ENCODE data around the gene EPHA1.

Gene EPHA1

GRCh38 chr7:143352531-143353002 is 56.1 kb downstream of the EPHA1 start:
- in situ Hi-C loops (cut with HindIII; ENCODE audit: low sequenced_read_pairs), result no loop called here

- in situ Hi-C loops (cut with HindIII; ENCODE audit: low sequenced_read_pairs), result no loop called here
Measured at GRCh38 chr7:143351574-143351973, 57.1 kb downstream of the EPHA1 start.

- in situ Hi-C loops (cut with HindIII; ENCODE audit: low sequenced_read_pairs), result no loop called here
Measured at GRCh38 chr7:143351060-143351459, 57.6 kb downstream of the EPHA1 start.

- in situ Hi-C loops (cut with HindIII; ENCODE audit: low sequenced_read_pairs), result no loop called here
Measured at GRCh38 chr7:143347950-143348349, 60.7 kb downstream of the EPHA1 start.

GRCh38 chr7:143346018-143346417 is 62.6 kb downstream of the EPHA1 start:
- in situ Hi-C loops (cut with HindIII; ENCODE audit: low sequenced_read_pairs), result no loop called here

GRCh38 chr7:143345428-143345900 is 63.2 kb downstream of the EPHA1 start:
- in situ Hi-C loops (cut with HindIII; ENCODE audit: low sequenced_read_pairs), result no loop called here

GRCh38 chr7:143343596-143343995 is 65.1 kb downstream of the EPHA1 start:
- in situ Hi-C loops (cut with HindIII; ENCODE audit: low sequenced_read_pairs), result no loop called here

- in situ Hi-C loops (cut with HindIII; ENCODE audit: low sequenced_read_pairs), result no loop called here
Measured at GRCh38 chr7:143341842-143342241, 66.8 kb downstream of the EPHA1 start.
